HAP-1 (cell line): ENCODE measurements around the gene PRSS27.

Source experiments
- DNase-seq, 2 experiments: peaks; one replicate each; pipeline ENCODE4 v3.0.0-alpha.2; 2016 to 2020; ENCODE audit warnings: low spot score in 2 of 2
- H3K27me3 ChIP-seq: fragments of 250-450 bp; sonication (Bioruptor Pico); 2 replicates; pipeline ENCODE4 v1.5.1; 2020; ENCODE audit warnings: low read depth, mild to moderate bottlenecking, moderate library complexity
- H3K36me3 ChIP-seq: fragments of 250-450 bp; sonication (Bioruptor Pico); replicated peaks from 2 replicates; pipeline ENCODE4 v1.5.1; 2020; ENCODE audit warnings: mild to moderate bottlenecking
- H3K4me1 ChIP-seq: fragments of 250-450 bp; sonication (Bioruptor Pico); 2 replicates; pipeline ENCODE4 v1.5.1; 2020; ENCODE audit warnings: mild to moderate bottlenecking
- H3K4me3 ChIP-seq: fragments of 250-450 bp; sonication (Bioruptor Pico); 2 replicates; pipeline ENCODE4 v1.5.1; 2020; ENCODE audit warnings: mild to moderate bottlenecking, moderate library complexity
- H3K9me3 ChIP-seq: fragments of 250-450 bp; sonication (Bioruptor Pico); 2 replicates; pipeline ENCODE4 v1.5.1; 2020; ENCODE audit warnings: mild to moderate bottlenecking, moderate library complexity
- in situ Hi-C: fragments of 300-500 bp; cut with MboI; formaldehyde crosslinking; loops from 3 replicates; pipeline ENCODE4 v1.14.3; 2020; ENCODE audit warnings: low sequenced_read_pairs, inconsistent platforms, mixed read lengths

The PRSS27 gene

GRCh38 chr16:2744711-2745110 is 24.7 kb upstream of the PRSS27 start:
- H3K27me3 ChIP-seq, result no peaks in the 10 kb centered on the region
- H3K4me3 ChIP-seq, result no peak overlapping the region
- no peaks in the 10 kb centered on the region for H3K9me3 ChIP-seq
- DNase-seq, result no peak
- H3K4me1 ChIP-seq, result no peaks in the 10 kb centered on the region
- no peaks in the 10 kb centered on the region for H3K36me3 ChIP-seq
- in situ Hi-C loops, result no loop called here

- DNase-seq, result no peak
- in situ Hi-C loops, result no loop called here
- no peaks in the 10 kb centered on the region for H3K4me1 ChIP-seq
- no peaks in the 10 kb centered on the region for H3K9me3 ChIP-seq
- no peaks in the 10 kb centered on the region for H3K36me3 ChIP-seq
- H3K4me3 ChIP-seq, result no peak overlapping the region
- H3K27me3 ChIP-seq, result no peaks in the 10 kb centered on the region
Measured at GRCh38 chr16:2743007-2743810, 23.2 kb upstream of the PRSS27 start.

GRCh38 chr16:2742323-2743006 is 22.4 kb upstream of the PRSS27 start:
- Histone ChIP-seq H3K27me3 (no peaks in the 10 kb centered on the region), H3K36me3 (no peaks in the 10 kb centered on the region), H3K9me3 (no peaks in the 10 kb centered on the region), H3K4me1 (no peaks in the 10 kb centered on the region), H3K4me3 (no peak overlapping the region)
- in situ Hi-C loops, result no loop called here
- no peak for DNase-seq

GRCh38 chr16:2741168-2741567 is 21.1 kb upstream of the PRSS27 start:
- H3K4me3 ChIP-seq, result no peak overlapping the region
- H3K9me3 ChIP-seq, result no peaks in the 10 kb centered on the region
- no peaks in the 10 kb centered on the region for H3K4me1 ChIP-seq
- H3K36me3 ChIP-seq, result no peaks in the 10 kb centered on the region
- DNase-seq, result no peak
- H3K27me3 ChIP-seq, result no peaks in the 10 kb centered on the region
- in situ Hi-C loops, result no loop called here

- DNase-seq, result no peak
- no peaks in the 10 kb centered on the region for H3K27me3 ChIP-seq
- no peaks in the 10 kb centered on the region for H3K9me3 ChIP-seq
- H3K4me1 ChIP-seq, result no peaks in the 10 kb centered on the region
- H3K4me3 ChIP-seq, result no peak overlapping the region
- no peaks in the 10 kb centered on the region for H3K36me3 ChIP-seq
- in situ Hi-C loops, result no loop called here
Measured at GRCh38 chr16:2740476-2740875, 20.5 kb upstream of the PRSS27 start.

GRCh38 chr16:2739625-2740430 is 19.8 kb upstream of the PRSS27 start:
- Histone ChIP-seq H3K4me1 (no peaks in the 10 kb centered on the region), H3K36me3 (no peaks in the 10 kb centered on the region), H3K27me3 (no peaks in the 10 kb centered on the region), H3K4me3 (no peak overlapping the region), H3K9me3 (no peaks in the 10 kb centered on the region)
- no peak for DNase-seq
- in situ Hi-C loops, result no loop called here

- H3K27me3 ChIP-seq, result no peaks in the 10 kb centered on the region
- no peaks in the 10 kb centered on the region for H3K9me3 ChIP-seq
- H3K4me3 ChIP-seq, result no peak overlapping the region
- in situ Hi-C loops, result no loop called here
- no peaks in the 10 kb centered on the region for H3K4me1 ChIP-seq
- H3K36me3 ChIP-seq, result no peaks in the 10 kb centered on the region
- no peak for DNase-seq
Measured at GRCh38 chr16:2738615-2739014, 18.6 kb upstream of the PRSS27 start.

- Histone ChIP-seq H3K4me1 (no peaks in the 10 kb centered on the region), H3K27me3 (no peaks in the 10 kb centered on the region), H3K36me3 (no peaks in the 10 kb centered on the region), H3K4me3 (no peak overlapping the region), H3K9me3 (no peaks in the 10 kb centered on the region)
- in situ Hi-C loops, result no loop called here
- DNase-seq, result no peak
Measured at GRCh38 chr16:2737895-2738418, 17.9 kb upstream of the PRSS27 start.

- Histone ChIP-seq H3K27me3 (no peaks in the 10 kb centered on the region), H3K36me3 (no peaks in the 10 kb centered on the region), H3K9me3 (no peaks in the 10 kb centered on the region), H3K4me3 (no peak overlapping the region), H3K4me1 (no peaks in the 10 kb centered on the region)
- DNase-seq, result no peak
- in situ Hi-C loops, result no loop called here
Measured at GRCh38 chr16:2737238-2737605, 17.2 kb upstream of the PRSS27 start.

GRCh38 chr16:2736476-2737237 is 16.6 kb upstream of the PRSS27 start:
- no peak for DNase-seq
- H3K4me1 ChIP-seq, result no peaks in the 10 kb centered on the region
- H3K9me3 ChIP-seq, result no peaks in the 10 kb centered on the region
- no peaks in the 10 kb centered on the region for H3K27me3 ChIP-seq
- H3K4me3 ChIP-seq, result no peak overlapping the region
- in situ Hi-C loops, result no loop called here
- no peaks in the 10 kb centered on the region for H3K36me3 ChIP-seq

GRCh38 chr16:2734844-2735515 is 15.0 kb upstream of the PRSS27 start:
- Histone ChIP-seq H3K4me3 (no peak overlapping the region), H3K4me1 (no peaks in the 10 kb centered on the region), H3K9me3 (no peaks in the 10 kb centered on the region), H3K36me3 (no peaks in the 10 kb centered on the region), H3K27me3 (no peaks in the 10 kb centered on the region)
- in situ Hi-C loops, result no loop called here
- DNase-seq, result no peak

GRCh38 chr16:2728034-2728433 is 8.0 kb upstream of the PRSS27 start:
- in situ Hi-C loops, result no loop called here
- no peaks in the 10 kb centered on the region for H3K36me3 ChIP-seq
- H3K4me3 ChIP-seq, result no peak overlapping the region
- no peaks in the 10 kb centered on the region for H3K9me3 ChIP-seq
- DNase-seq, result no peak
- H3K27me3 ChIP-seq, result 0 out of 2 replicates have a peak, but pooled peaks cover 3% of the 10 kb centered on the region
- no peaks in the 10 kb centered on the region for H3K4me1 ChIP-seq

- Histone ChIP-seq H3K4me1 (no peaks in the 10 kb centered on the region), H3K27me3 (0 out of 2 replicates have a peak, but pooled peaks cover 3% of the 10 kb centered on the region), H3K9me3 (no peaks in the 10 kb centered on the region), H3K36me3 (no peaks in the 10 kb centered on the region), H3K4me3 (no peak overlapping the region)
- no peak for DNase-seq
- in situ Hi-C loops, result no loop called here
Measured at GRCh38 chr16:2726923-2727322, 6.9 kb upstream of the PRSS27 start.
